C4-2B (cell line): ENCODE data around the gene NEDD4L.

Source experiments
- H3K27ac ChIP-seq: fragments of 450-650 bp; 2 replicates; pipeline ENCODE4 v1.5.1; 2017
- CTCF ChIP-seq: fragments of 450-650 bp; conservative IDR thresholded peaks from 2 replicates; pipeline ENCODE4 v1.5.1; 2017; ENCODE audit warnings: mild to moderate bottlenecking
- ZFX ChIP-seq: fragments of 450-650 bp; IDR thresholded peaks from 2 replicates; pipeline ENCODE4 v1.6.1; 2017

The NEDD4L gene

GRCh38 chr18:58119819-58120218 lies 75.8 kb downstream of the NEDD4L start:
- H3K27ac ChIP-seq: no peak overlapping the region
- TF ChIP-seq CTCF: no peak

GRCh38 chr18:58124475-58124874 lies 80.4 kb downstream of the NEDD4L start:
- no peak overlapping the region for H3K27ac ChIP-seq
- TF ChIP-seq CTCF (no peak), ZFX (no peak)

GRCh38 chr18:58125183-58125582 lies 81.2 kb downstream of the NEDD4L start:
- TF ChIP-seq CTCF: no peak; the same call in 1 of the 2 replicates
- no peak for TF ChIP-seq ZFX
- H3K27ac ChIP-seq: no peak overlapping the region

GRCh38 chr18:58125756-58126155 lies 81.7 kb downstream of the NEDD4L start:
- TF ChIP-seq CTCF (no peak), ZFX (no peak)
- H3K27ac ChIP-seq: no peak overlapping the region

- TF ChIP-seq CTCF (no peak), ZFX (no peak)
- H3K27ac ChIP-seq: no peak overlapping the region
These were observed 84.7 kb downstream of the NEDD4L start for GRCh38 chr18:58128381-58129374.

- no peak overlapping the region for H3K27ac ChIP-seq
- TF ChIP-seq CTCF (no peak), ZFX (no peak)
These were observed 88.7 kb downstream of the NEDD4L start for GRCh38 chr18:58132595-58133261.

GRCh38 chr18:58135183-58135641 lies 91.2 kb downstream of the NEDD4L start:
- TF ChIP-seq CTCF: no peak
- no peak for TF ChIP-seq ZFX
- H3K27ac ChIP-seq: no peak overlapping the region; the same call in 1 of the 2 replicates
